Activated T-cell treated with anti-CD3 and anti-CD28 coated beads, Interleukin-2, amount 50 U/mL, for 48 hours (primary cell): ENCODE measurements around the gene IL4R.

Source experiments
- DNase-seq, 2 experiments: peaks; one replicate each; pipeline ENCODE4 v3.0.0-alpha.2; 2020

IL4R gene

GRCh38 chr16:27333104-27333503, 19.3 kb downstream of the IL4R start:
- no peak for DNase-seq

GRCh38 chr16:27333549-27333948, 19.8 kb downstream of the IL4R start:
- no peak for DNase-seq

- DNase-seq, result no peak
These were observed 20.5 kb downstream of the IL4R start for GRCh38 chr16:27334192-27334764.

- no peak for DNase-seq
These were observed 21.1 kb downstream of the IL4R start for GRCh38 chr16:27334838-27335237.

- DNase-seq, result no peak
These were observed 21.7 kb downstream of the IL4R start for GRCh38 chr16:27335349-27336053.

- no peak for DNase-seq
These were observed 23.2 kb downstream of the IL4R start for GRCh38 chr16:27337024-27337423.

GRCh38 chr16:27339180-27339579, 25.4 kb downstream of the IL4R start:
- DNase-seq, result no peak

GRCh38 chr16:27340654-27341053, 26.9 kb downstream of the IL4R start:
- no peak for DNase-seq

GRCh38 chr16:27341549-27341948, 27.8 kb downstream of the IL4R start:
- DNase-seq, result no peak

GRCh38 chr16:27341971-27342370, 28.2 kb downstream of the IL4R start:
- no peak for DNase-seq

- DNase-seq, result no peak
These were observed 30.9 kb downstream of the IL4R start for GRCh38 chr16:27344721-27345120.

GRCh38 chr16:27345201-27345600, 31.4 kb downstream of the IL4R start:
- DNase-seq, result no peak

- DNase-seq, result no peak
These were observed 33.0 kb downstream of the IL4R start for GRCh38 chr16:27346819-27347218.

- DNase-seq, result no peak
These were observed 34.3 kb downstream of the IL4R start for GRCh38 chr16:27347930-27348685.

GRCh38 chr16:27349276-27349675, 35.5 kb downstream of the IL4R start:
- DNase-seq, result no peak

GRCh38 chr16:27350006-27350405, 36.2 kb downstream of the IL4R start:
- no peak for DNase-seq

- no peak for DNase-seq
These were observed 38.2 kb downstream of the IL4R start for GRCh38 chr16:27351989-27352388.

GRCh38 chr16:27353853-27354252, 40.1 kb downstream of the IL4R start:
- no peak for DNase-seq

GRCh38 chr16:27355610-27356009, 41.8 kb downstream of the IL4R start:
- peak; percentile 69 to 74 for DNase-seq

- no peak for DNase-seq
These were observed 43.0 kb downstream of the IL4R start for GRCh38 chr16:27356794-27357193.

- DNase-seq, result no peak
These were observed 45.3 kb downstream of the IL4R start for GRCh38 chr16:27359051-27359450.

- DNase-seq, result no peak
These were observed 45.8 kb downstream of the IL4R start for GRCh38 chr16:27359615-27360014.

GRCh38 chr16:27361987-27362386, 48.2 kb downstream of the IL4R start:
- no peak for DNase-seq

- DNase-seq, result no peak
These were observed 48.9 kb downstream of the IL4R start for GRCh38 chr16:27362570-27363245.
